Myocyte (in vitro differentiated cells): ENCODE data around the gene JAM2. TPM values are rescaled to one million over a fixed set of nuclear protein-coding genes. Genes with fewer than 3 reads are reported as not detected.

Source experiments
- total RNA-seq: library from RNA; depleted of rRNA; stranded (reverse); fragments of >200 nt; gene quantifications from 2 replicates; pipeline ENCODE4 v1.2.3, GENCODE V29; 2014

JAM2 gene
- total RNA-seq, 1 donor from 2014 or later, result 45.3 TPM

Other genes with a start within 250 kb of the JAM2 start
- gene MRPL39, start 31.8 kb upstream of the JAM2 start, total RNA-seq, result 33.2 and 46.0 TPM in 2 replicates
- gene ATP5PF, start 95.6 kb downstream of the JAM2 start, total RNA-seq, result 163 and 184 TPM in 2 replicates
- 28.7 and 32.6 TPM in 2 replicates for gene GABPA, start 95.7 kb downstream of the JAM2 start, total RNA-seq